ENCODE data around the gene COP1. TPM values are rescaled to one million over a fixed set of nuclear protein-coding genes. Genes with fewer than 3 reads are reported as not detected.

Gene COP1
- total and polyA plus RNA-seq, 10 of the 15 experiments (the other 5 are each of a cell fraction or from before 2014, with no cell fraction given): 17.7 to 49.9 (median 38.7) TPM

- TF ChIP-seq ZSCAN29 (IDR thresholded peaks at IDR 0.05) (no peak), MXI1 (IDR thresholded peaks at IDR 0.05; ENCODE audit: low read depth, low read length) (no peak), SIN3A (IDR thresholded peaks at IDR 0.05; ENCODE audit: low read depth, low read length) (no peak), PAX8 (IDR thresholded peaks at IDR 0.05) (no peak), NFYA (IDR thresholded peaks at IDR 0.05; ENCODE audit: borderline replicate concordance, low read depth, low read length) (no peak), ZBTB4 (CRISPR knock-in tag; IDR thresholded peaks at IDR 0.05) (no peak), ZNF274 (IDR thresholded peaks at IDR 0.05; ENCODE audit: insufficient read depth, insufficient read length) (no peak)
Measured at GRCh38 chr1:176149939-176150807, 56.9 kb downstream of the COP1 start (continued).

- Histone ChIP-seq H2AFZ (ENCODE audit: control insufficient read depth, low read depth, low read length) (no peak overlapping the region), H3K27me3 (replicated peaks in 1 of 2; ENCODE audit: control insufficient read depth in 2 of 2, insufficient read depth in 2 of 2, low read length in 1 of 2) (no peaks in the 10 kb centered on the region), H3K36me3 (ENCODE audit: control insufficient read depth in 2 of 2, insufficient read depth in 2 of 2, low read length in 1 of 2) (peaks cover 0 to 7% of the 10 kb centered on the region in 2 experiments; a peak in 2 of 4 replicates), H3K79me2 (ENCODE audit: control insufficient read depth, insufficient read depth, low read length) (peaks cover 5% of the 10 kb centered on the region), H4K20me1 (ENCODE audit: control insufficient read depth, insufficient read depth) (no peaks in the 10 kb centered on the region), H3K27ac (ENCODE audit: control insufficient read depth, insufficient read depth) (no peak overlapping the region), H3K4me1 (ENCODE audit: control insufficient read depth, insufficient read depth, low read length) (no peaks in the 10 kb centered on the region), H3K9me3 (replicated peaks; ENCODE audit: control insufficient read depth, insufficient read depth, low read length) (no peaks in the 10 kb centered on the region; the same call in 2 of the 3 replicates), H3K9ac (ENCODE audit: control insufficient read depth, insufficient read depth, low read length) (no peak overlapping the region), H3K4me2 (ENCODE audit: control insufficient read depth, insufficient read depth) (no peak overlapping the region), H3K4me3 (no peak overlapping the region)
- no peak for DNase-seq (ENCODE audit: low read depth, low spot score)
- intact Hi-C loops (cut with micrococcal nuclease; ENCODE audit: unreplicated experiment): no loop called here
- ChIA-PET POLR2A (no interaction called here), SMC1A (ENCODE audit: uncharacterized antibody, unreplicated experiment) (no interaction called here), CTCF (no interaction called here), RAD21 (ENCODE audit: unreplicated experiment) (no interaction called here)
- in situ Hi-C loops (cut with MboI): no loop called here
- ATAC-seq: no peak
- no TSS peak for BruUV-seq (replicated peaks)
- WGBS (ENCODE audit: insufficient coverage, insufficient replicate concordance, low lambda C conversion rate, missing lambda C conversion rate): 95% methylated on average over 2 of the region's 2 CpGs
- no peak for FAIRE-seq
- TF ChIP-seq, protein P1, sequence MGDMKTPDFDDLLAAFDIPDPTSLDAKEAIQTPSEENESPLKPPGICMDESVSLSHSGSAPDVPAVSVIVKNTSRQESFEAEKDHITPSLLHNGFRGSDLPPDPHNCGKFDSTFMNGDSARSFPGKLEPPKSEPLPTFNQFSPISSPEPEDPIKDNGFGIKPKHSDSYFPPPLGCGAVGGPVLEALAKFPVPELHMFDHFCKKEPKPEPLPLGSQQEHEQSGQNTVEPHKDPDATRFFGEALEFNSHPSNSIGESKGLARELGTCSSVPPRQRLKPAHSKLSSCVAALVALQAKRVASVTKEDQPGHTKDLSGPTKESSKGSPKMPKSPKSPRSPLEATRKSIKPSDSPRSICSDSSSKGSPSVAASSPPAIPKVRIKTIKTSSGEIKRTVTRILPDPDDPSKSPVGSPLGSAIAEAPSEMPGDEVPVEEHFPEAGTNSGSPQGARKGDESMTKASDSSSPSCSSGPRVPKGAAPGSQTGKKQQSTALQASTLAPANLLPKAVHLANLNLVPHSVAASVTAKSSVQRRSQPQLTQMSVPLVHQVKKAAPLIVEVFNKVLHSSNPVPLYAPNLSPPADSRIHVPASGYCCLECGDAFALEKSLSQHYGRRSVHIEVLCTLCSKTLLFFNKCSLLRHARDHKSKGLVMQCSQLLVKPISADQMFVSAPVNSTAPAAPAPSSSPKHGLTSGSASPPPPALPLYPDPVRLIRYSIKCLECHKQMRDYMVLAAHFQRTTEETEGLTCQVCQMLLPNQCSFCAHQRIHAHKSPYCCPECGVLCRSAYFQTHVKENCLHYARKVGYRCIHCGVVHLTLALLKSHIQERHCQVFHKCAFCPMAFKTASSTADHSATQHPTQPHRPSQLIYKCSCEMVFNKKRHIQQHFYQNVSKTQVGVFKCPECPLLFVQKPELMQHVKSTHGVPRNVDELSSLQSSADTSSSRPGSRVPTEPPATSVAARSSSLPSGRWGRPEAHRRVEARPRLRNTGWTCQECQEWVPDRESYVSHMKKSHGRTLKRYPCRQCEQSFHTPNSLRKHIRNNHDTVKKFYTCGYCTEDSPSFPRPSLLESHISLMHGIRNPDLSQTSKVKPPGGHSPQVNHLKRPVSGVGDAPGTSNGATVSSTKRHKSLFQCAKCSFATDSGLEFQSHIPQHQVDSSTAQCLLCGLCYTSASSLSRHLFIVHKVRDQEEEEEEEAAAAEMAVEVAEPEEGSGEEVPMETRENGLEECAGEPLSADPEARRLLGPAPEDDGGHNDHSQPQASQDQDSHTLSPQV (IDR thresholded peaks at IDR 0.05): no peak
- TF ChIP-seq WRNIP1 (IDR thresholded peaks at IDR 0.05; ENCODE audit: borderline replicate concordance, low read depth, low read length): no peak
- no peak for TF ChIP-seq TCF7 (IDR thresholded peaks at IDR 0.05; ENCODE audit: borderline replicate concordance)
- TF ChIP-seq NBN (IDR thresholded peaks at IDR 0.05): no peak
- TF ChIP-seq SMAD5 (IDR thresholded peaks at IDR 0.05; ENCODE audit: low read depth): no peak
- no peak for TF ChIP-seq ZBED1 (IDR thresholded peaks at IDR 0.05; ENCODE audit: borderline replicate concordance)
- TF ChIP-seq PBX3 (IDR thresholded peaks at IDR 0.05; ENCODE audit: insufficient replicate concordance, low read depth, low read length): no peak
- no peak for TF ChIP-seq BMI1 (IDR thresholded peaks at IDR 0.05; ENCODE audit: borderline replicate concordance)
Measured at GRCh38 chr1:176144526-176144925, 62.6 kb downstream of the COP1 start.
